Right atrium auricular region (tissue), 2 donors: ENCODE measurements around the gene ADAM10. TPM values are rescaled to one million over a fixed set of nuclear protein-coding genes. Genes with fewer than 3 reads are reported as not detected.

Experiments
- DNase-seq: peaks from one replicate; pipeline ENCODE4 v3.0.0-alpha.2; 2019; ENCODE audit warnings: low spot score
- H3K27ac ChIP-seq, 2 donors: fragments of 200-600 bp; sonication (generic); 1 replicate in 1 of 2; 2 replicates in 1 of 2; pipeline ENCODE4 v1.5.1; 2016 to 2019
- H3K27me3 ChIP-seq, 2 donors: fragments of 200-600 bp; sonication (generic); one replicate each; pipeline versions ENCODE4 v1.5.1 to v1.6.0; 2017 to 2019
- H3K36me3 ChIP-seq: fragments of 200-600 bp; sonication (generic); one replicate; pipeline ENCODE4 v1.5.1; 2016
- H3K4me1 ChIP-seq, 2 donors: fragments of 200-600 bp; sonication (generic); one replicate each; pipeline versions ENCODE4 v1.5.1 to v1.6.0; 2017 to 2019
- H3K4me3 ChIP-seq, 2 donors: fragments of 200-600 bp; sonication (generic); 1 replicate in 1 of 2; 2 replicates in 1 of 2; pipeline ENCODE4 v1.5.1; 2017 to 2019; ENCODE audit warnings: mild to moderate bottlenecking in 1 of 2, moderate library complexity in 1 of 2
- H3K9me3 ChIP-seq, 2 donors: fragments of 200-600 bp; sonication (generic); one replicate each; pipeline ENCODE4 v1.5.1; 2019
- total RNA-seq, 2 donors: library from RNA; depleted of rRNA; stranded (reverse); fragments of >200 nt; gene quantifications; one replicate each; pipeline ENCODE4 v1.1.0, GENCODE V29; 2016
- TF ChIP-seq, protein P1 (sequence below), 2 donors: fragments of 200-600 bp; sonication (generic); IDR thresholded peaks; one replicate each; pipeline ENCODE4 v1.5.1; 2019; ENCODE audit warnings: antibody characterized with exemption in 2 of 2

ADAM10 gene
- total RNA-seq, 2 donors from 2014 or later = 40.8 to 42.0 TPM

DNA sequence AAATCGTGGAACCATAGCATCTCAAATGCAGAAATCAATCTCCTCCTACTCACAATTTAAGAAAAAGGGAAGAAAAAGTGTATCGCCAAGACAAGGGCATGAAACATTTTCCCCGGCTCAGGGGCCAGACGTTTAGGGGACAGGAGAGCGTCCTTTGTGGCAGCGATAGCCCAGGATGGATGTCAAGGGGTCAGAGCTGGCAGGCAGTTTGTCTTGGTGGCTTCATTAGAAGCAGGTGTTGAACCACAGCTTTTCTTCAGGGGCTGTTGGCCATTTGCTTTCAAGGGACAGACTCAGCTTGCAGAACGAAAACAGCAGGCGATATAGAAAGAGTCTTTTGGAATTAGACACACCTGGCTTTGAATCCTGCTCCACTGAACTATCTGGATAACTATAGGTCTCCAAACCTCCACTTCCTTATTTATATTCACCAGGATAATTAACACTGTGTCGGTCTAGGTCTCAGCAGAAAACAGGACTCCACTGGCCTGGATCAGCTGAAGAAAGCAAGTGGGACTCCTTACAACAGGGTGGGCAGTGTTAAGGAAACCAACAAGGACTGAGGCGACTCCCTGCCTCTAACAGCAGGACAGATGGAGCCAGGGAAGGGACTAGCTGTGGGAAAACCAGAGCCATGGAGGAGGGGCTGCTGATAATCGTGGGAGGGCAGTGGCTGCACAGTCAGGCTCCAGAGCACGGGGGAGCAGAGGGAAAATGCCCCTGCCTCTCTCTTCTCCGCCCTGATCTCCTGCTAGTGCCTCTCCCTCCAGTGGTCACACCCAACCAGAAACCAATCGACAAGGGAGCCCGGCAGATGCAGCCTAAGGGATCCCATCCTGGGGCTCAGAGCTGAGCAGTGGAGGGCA is 194.1 kb downstream of the ADAM10 start:
- Histone ChIP-seq H3K9me3 (no peaks in the 10 kb centered on the region), H3K27me3 (no peaks in the 10 kb centered on the region), H3K4me3 (no peak overlapping the region), H3K36me3 (no peaks in the 10 kb centered on the region), H3K4me1 (peaks cover 0 to 13% of the 10 kb centered on the region in 2 donors), H3K27ac (no peak overlapping the region)
- TF ChIP-seq, protein P1, sequence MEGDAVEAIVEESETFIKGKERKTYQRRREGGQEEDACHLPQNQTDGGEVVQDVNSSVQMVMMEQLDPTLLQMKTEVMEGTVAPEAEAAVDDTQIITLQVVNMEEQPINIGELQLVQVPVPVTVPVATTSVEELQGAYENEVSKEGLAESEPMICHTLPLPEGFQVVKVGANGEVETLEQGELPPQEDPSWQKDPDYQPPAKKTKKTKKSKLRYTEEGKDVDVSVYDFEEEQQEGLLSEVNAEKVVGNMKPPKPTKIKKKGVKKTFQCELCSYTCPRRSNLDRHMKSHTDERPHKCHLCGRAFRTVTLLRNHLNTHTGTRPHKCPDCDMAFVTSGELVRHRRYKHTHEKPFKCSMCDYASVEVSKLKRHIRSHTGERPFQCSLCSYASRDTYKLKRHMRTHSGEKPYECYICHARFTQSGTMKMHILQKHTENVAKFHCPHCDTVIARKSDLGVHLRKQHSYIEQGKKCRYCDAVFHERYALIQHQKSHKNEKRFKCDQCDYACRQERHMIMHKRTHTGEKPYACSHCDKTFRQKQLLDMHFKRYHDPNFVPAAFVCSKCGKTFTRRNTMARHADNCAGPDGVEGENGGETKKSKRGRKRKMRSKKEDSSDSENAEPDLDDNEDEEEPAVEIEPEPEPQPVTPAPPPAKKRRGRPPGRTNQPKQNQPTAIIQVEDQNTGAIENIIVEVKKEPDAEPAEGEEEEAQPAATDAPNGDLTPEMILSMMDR (IDR thresholded peaks at IDR 0.05) = no peak
- peak; percentile 57 for DNase-seq

DNA sequence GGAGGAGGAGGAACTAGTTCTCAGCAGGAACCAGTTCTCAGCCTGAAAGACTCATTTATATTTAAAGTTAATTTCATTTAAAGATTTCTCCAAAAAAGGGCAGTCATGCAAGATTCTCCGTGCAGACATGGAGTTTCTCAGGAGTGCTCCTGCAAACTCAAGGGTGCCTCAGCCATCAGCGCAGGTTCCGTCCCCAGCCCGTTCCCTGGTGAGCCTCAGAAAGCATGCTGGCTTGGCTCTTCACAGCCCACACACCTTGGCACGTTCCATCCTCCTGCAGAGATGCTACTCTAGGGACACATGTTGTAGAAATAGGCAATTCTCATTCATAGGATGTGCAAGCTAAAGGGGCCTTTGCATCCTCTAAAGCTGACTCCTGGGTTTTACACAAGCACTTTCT is 194.7 kb downstream of the ADAM10 start:
- Histone ChIP-seq H3K36me3 (no peaks in the 10 kb centered on the region), H3K9me3 (no peaks in the 10 kb centered on the region), H3K4me3 (no peak overlapping the region), H3K27me3 (no peaks in the 10 kb centered on the region), H3K27ac (no peak overlapping the region), H3K4me1 (peaks cover 0 to 19% of the 10 kb centered on the region in 2 donors)
- peak; percentile 46 for DNase-seq
- TF ChIP-seq, protein P1 (IDR thresholded peaks at IDR 0.05) = no peak

DNA sequence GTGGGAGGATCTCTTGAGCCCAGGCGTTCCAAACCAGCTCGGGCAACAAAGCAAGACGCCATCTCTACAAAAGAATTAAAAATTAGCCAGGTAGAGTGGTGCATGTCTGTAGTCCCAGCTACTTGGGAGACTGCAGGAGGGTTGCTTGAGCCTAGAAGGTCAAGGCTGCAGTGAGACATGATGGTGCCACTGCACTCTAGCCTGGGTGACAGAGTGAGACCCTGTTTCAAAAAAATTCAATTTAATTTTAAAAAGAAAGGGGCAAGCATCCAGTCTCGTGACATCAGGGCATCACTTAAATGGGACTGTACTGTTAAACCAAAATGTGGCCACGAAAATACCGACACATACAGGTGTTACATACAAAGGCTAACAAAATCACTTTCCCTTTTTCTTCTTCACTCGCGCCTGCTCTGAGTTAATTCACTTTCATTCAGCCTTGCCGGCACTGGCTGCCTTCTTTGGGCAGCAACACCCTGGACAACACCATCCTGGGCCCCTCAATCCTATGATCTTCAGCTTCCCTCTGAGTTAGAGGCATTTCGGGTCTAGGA is 196.1 kb downstream of the ADAM10 start:
- no peaks in the 10 kb centered on the region for H3K9me3 ChIP-seq
- H3K27me3 ChIP-seq = no peaks in the 10 kb centered on the region
- no peak overlapping the region for H3K27ac ChIP-seq
- H3K36me3 ChIP-seq = no peaks in the 10 kb centered on the region
- peaks cover 0 to 32% of the 10 kb centered on the region in 2 donors for H3K4me1 ChIP-seq
- peak; percentile 30 for DNase-seq
- TF ChIP-seq, protein P1 (IDR thresholded peaks at IDR 0.05) = no peak
- no peak overlapping the region for H3K4me3 ChIP-seq

DNA sequence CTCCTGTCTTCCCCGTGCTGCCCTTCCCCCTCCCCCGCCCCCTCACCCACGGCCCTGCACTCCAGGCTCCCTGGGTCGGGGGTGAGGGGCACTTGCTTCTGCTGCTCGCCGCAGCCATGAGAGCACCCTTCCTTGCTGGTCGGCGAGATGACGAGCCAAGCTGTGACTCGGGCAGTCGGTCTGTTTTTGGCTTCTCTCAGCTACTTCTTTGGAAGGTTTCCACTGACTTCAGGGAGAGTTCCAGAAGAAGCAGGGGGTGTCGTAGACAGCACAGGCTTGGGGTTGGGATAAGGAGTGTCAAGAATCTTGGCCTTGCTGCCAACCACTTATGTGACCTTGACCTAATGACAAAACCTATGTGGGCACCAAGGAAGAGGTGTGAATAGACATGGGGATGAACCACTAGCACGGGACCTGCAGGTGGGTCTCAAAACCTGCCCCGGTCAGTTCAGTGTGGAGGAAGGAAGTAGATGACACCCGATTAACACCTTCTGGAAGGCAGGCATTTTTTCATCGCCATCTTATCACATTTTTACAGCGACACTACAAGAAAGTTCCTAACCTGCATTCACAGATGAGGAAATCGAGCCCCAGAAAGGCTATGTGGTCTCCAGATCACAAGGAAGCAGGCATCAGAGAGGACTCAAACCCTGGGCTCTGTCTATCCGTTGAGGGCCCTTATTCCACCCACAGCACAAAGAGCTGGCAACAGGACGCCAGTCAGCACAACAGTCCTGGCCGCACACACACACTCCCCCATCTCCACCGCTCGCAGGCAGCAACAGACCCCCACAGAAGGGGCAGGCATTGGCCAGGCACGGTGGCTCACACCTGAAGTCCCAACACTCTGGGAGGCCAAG is 196.8 kb downstream of the ADAM10 start:
- Histone ChIP-seq H3K9me3 (no peaks in the 10 kb centered on the region), H3K27ac (peak overlapping the region; percentile 7 to 27), H3K36me3 (no peaks in the 10 kb centered on the region), H3K4me1 (peaks cover 0 to 40% of the 10 kb centered on the region in 2 donors), H3K27me3 (no peaks in the 10 kb centered on the region), H3K4me3 (peak overlapping the region in 1 of 2 donors; percentile 29)
- TF ChIP-seq, protein P1 (IDR thresholded peaks at IDR 0.05) = no peak
- peak; percentile 58 for DNase-seq

DNA sequence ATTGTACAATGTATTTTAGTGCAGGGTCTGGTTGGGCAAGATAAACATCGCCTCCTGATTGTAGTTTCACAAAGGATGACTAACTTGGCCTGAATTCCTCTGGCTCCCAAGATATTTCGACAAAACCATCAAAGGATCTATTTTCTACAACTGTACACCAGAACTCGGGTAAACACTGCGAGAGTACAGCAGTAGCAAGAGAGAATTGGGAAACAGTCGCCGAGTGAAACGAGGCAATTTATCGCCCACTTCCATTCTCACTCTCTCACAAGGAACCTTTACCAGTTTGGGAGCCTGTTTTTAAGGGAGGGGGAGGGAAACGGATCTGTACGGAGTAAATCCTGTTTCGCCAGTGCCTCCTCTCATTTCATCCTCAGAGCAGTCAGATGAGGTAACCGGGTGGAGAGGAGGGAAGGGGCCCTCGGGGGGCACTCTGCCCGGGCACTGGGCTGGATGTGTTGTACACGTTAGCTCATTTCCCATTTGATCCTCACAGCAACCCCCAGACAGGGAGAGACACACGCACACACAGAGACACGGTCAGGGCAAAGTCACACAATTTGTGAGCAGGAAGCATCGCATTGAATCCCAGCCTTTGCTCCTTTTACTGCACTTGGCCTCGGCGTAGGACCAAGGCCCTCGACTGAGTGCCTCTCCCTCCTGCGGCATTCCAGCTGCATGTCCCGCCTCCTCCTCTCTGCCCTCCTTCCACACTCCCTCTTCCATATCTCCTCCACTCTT is 197.6 kb downstream of the ADAM10 start:
- Histone ChIP-seq H3K4me3 (peak overlapping the region in 1 of 2 donors; percentile 29), H3K9me3 (no peaks in the 10 kb centered on the region), H3K27ac (peak overlapping the region; percentile 7 to 27), H3K27me3 (no peaks in the 10 kb centered on the region), H3K4me1 (peaks cover 0 to 48% of the 10 kb centered on the region in 2 donors), H3K36me3 (no peaks in the 10 kb centered on the region)
- TF ChIP-seq, protein P1 (IDR thresholded peaks at IDR 0.05) = no peak
- DNase-seq = peak; percentile 62
